ENCODE results near the gene CTSZ.

- TF ChIP-seq, protein P1, sequence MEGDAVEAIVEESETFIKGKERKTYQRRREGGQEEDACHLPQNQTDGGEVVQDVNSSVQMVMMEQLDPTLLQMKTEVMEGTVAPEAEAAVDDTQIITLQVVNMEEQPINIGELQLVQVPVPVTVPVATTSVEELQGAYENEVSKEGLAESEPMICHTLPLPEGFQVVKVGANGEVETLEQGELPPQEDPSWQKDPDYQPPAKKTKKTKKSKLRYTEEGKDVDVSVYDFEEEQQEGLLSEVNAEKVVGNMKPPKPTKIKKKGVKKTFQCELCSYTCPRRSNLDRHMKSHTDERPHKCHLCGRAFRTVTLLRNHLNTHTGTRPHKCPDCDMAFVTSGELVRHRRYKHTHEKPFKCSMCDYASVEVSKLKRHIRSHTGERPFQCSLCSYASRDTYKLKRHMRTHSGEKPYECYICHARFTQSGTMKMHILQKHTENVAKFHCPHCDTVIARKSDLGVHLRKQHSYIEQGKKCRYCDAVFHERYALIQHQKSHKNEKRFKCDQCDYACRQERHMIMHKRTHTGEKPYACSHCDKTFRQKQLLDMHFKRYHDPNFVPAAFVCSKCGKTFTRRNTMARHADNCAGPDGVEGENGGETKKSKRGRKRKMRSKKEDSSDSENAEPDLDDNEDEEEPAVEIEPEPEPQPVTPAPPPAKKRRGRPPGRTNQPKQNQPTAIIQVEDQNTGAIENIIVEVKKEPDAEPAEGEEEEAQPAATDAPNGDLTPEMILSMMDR (IDR thresholded peaks at IDR 0.05; ENCODE audit: low read length): no peak
- no peak for TF ChIP-seq EZH2 (IDR thresholded peaks at IDR 0.05; ENCODE audit: borderline replicate concordance, low read length)
These were observed 1.4 kb downstream of the CTSZ start for GRCh38 chr20:59005523-59006166.
